Bronchial epithelial cell (primary cell): ENCODE data around the gene NWD2. TPM values are rescaled to one million over a fixed set of nuclear protein-coding genes. Genes with fewer than 3 reads are reported as not detected.

ENCODE experiments used
- DNase-seq: peaks from one replicate; pipeline ENCODE4 v3.0.0-alpha.2; 2010; ENCODE audit warnings: low read depth
- FAIRE-seq: peaks from 2 replicates; lab custom pipeline; 2011; peaks lifted over from hg19 to GRCh38; lab: Jason Lieb, UNC
- H3K27me3 ChIP-seq: 2 replicates; pipeline ENCODE4 v1.5.1; 2011; ENCODE audit warnings: low read length; ENCODE audit not compliant: control insufficient read depth, insufficient read depth
- H3K36me3 ChIP-seq: 2 replicates; pipeline ENCODE4 v1.5.1; 2011; ENCODE audit warnings: low read length; ENCODE audit not compliant: control insufficient read depth, insufficient read depth
- H3K4me3 ChIP-seq: 2 replicates; pipeline ENCODE4 v1.5.1; 2011; ENCODE audit warnings: mild to moderate bottlenecking, low read depth, low read length, control low read depth
- CTCF ChIP-seq: IDR thresholded peaks from 2 replicates; pipeline ENCODE4 v1.5.1; 2011; ENCODE audit warnings: mild to moderate bottlenecking, moderate library complexity, low read length, control low read depth, inconsistent platforms; ENCODE audit not compliant: insufficient read depth, severe bottlenecking
- total RNA-seq: library from RNA; depleted of rRNA; stranded (reverse); fragments of >200 nt; gene quantifications from 2 replicates; pipeline ENCODE4 v1.2.1, GENCODE V29; 2014

The NWD2 gene
- total RNA-seq, 1 donor from 2014 or later, result 0.26 TPM

GRCh38 chr4:37482236-37482913 lies 237.8 kb downstream of the NWD2 start:
- Histone ChIP-seq H3K36me3 (no peaks in the 10 kb centered on the region), H3K27me3 (no peaks in the 10 kb centered on the region), H3K4me3 (no peak overlapping the region)
- TF ChIP-seq CTCF, result no peak
- FAIRE-seq (no peak), DNase-seq (no peak)

GRCh38 chr4:37483610-37484009 lies 239.1 kb downstream of the NWD2 start:
- TF ChIP-seq CTCF, result no peak
- no peaks in the 10 kb centered on the region for H3K36me3 ChIP-seq
- no peak overlapping the region for H3K4me3 ChIP-seq
- DNase-seq (no peak), FAIRE-seq (peak; percentile 60)
- no peaks in the 10 kb centered on the region for H3K27me3 ChIP-seq

- no peak for TF ChIP-seq CTCF
- FAIRE-seq, result no peak
- no peaks in the 10 kb centered on the region for H3K36me3 ChIP-seq
- H3K4me3 ChIP-seq, result no peak overlapping the region
- no peak for DNase-seq
- H3K27me3 ChIP-seq, result no peaks in the 10 kb centered on the region
Observed at GRCh38 chr4:37486166-37486565, 241.6 kb downstream of the NWD2 start.

- no peak for FAIRE-seq
- no peak for DNase-seq
- TF ChIP-seq CTCF, result no peak
- no peaks in the 10 kb centered on the region for H3K27me3 ChIP-seq
- H3K36me3 ChIP-seq, result no peaks in the 10 kb centered on the region
- no peak overlapping the region for H3K4me3 ChIP-seq
Observed at GRCh38 chr4:37487668-37488067, 243.1 kb downstream of the NWD2 start.

- Histone ChIP-seq H3K4me3 (no peak overlapping the region), H3K36me3 (no peaks in the 10 kb centered on the region), H3K27me3 (no peaks in the 10 kb centered on the region)
- no peak for TF ChIP-seq CTCF
- FAIRE-seq (no peak), DNase-seq (no peak)
Observed at GRCh38 chr4:37489697-37490096, 245.2 kb downstream of the NWD2 start.
